Activated CD4-positive, alpha-beta T cell treated with anti-CD3 and anti-CD28 coated beads, Interleukin-2, amount 10 ng/mL, durations not matched to agents 24 days and 14 days (primary cell): ENCODE data around the gene FGFRL1. TPM values are rescaled to one million over a fixed set of nuclear protein-coding genes. Genes with fewer than 3 reads are reported as not detected.

ENCODE experiments used
- DNase-seq: peaks from one replicate; pipeline ENCODE4 v3.0.0; 2022
- H3K27ac Mint-ChIP-seq: one replicate; pipeline ENCODE4 v1.8.0; 2022; ENCODE audit warnings: mild to moderate bottlenecking, mixed read lengths
- H3K27me3 Mint-ChIP-seq: one replicate; pipeline ENCODE4 v1.8.0; 2022; ENCODE audit warnings: mixed read lengths
- H3K36me3 Mint-ChIP-seq: one replicate; pipeline ENCODE4 v1.8.0; 2022; ENCODE audit warnings: low read depth, mild to moderate bottlenecking, mixed read lengths
- H3K4me1 Mint-ChIP-seq: one replicate; pipeline ENCODE4 v1.8.0; 2021; ENCODE audit warnings: mixed read lengths
- H3K4me3 Mint-ChIP-seq: one replicate; pipeline ENCODE4 v1.8.0; 2022; ENCODE audit warnings: mild to moderate bottlenecking, moderate library complexity, mixed read lengths
- H3K9me3 Mint-ChIP-seq: one replicate; pipeline ENCODE4 v1.8.0; 2021; ENCODE audit warnings: mixed read lengths
- intact Hi-C: fragments of 100-400 bp; cut with micrococcal nuclease; formaldehyde crosslinking; loops from one replicate; pipeline ENCODE4 v1.15.1; 2023
- total RNA-seq: library from RNA; stranded (reverse); gene quantifications from 2 replicates; pipeline ENCODE4 v1.2.3, GENCODE V29; 2022

The FGFRL1 gene
- total RNA-seq, 1 donor from 2014 or later, result 18.9 TPM

DNA sequence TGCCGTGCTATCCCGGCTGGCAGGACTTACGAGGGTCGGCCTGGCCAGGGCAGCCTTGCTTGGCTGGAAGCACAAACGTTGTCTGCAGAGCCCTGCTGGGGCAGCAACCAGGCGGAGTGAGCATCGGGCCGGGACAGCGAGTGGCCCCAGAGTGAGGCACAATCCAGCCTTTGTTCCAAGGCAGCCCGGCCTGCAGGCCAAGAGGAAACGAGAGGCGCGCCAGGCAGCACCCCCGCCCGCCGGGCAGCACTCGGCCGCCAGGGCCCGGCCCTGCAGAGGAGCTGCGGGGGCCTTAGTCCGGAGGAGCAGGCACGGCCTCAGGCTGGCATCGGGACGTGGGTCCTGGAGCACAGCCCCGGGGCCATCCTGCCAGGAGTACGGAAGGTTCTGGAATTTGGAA is 24.1 kb downstream of the FGFRL1 start:
- Mint-ChIP-seq H3K27ac (no peak overlapping the region), H3K9me3 (no peaks in the 10 kb centered on the region), H3K4me3 (no peak overlapping the region), H3K36me3 (no peaks in the 10 kb centered on the region), H3K27me3 (no peaks in the 10 kb centered on the region), H3K4me1 (no peaks in the 10 kb centered on the region)
- no peak for DNase-seq
- intact Hi-C loops, result no loop called here

GRCh38 chr4:1036095-1036494 is 24.7 kb downstream of the FGFRL1 start:
- Mint-ChIP-seq H3K9me3 (no peaks in the 10 kb centered on the region), H3K4me3 (no peak overlapping the region), H3K27me3 (no peaks in the 10 kb centered on the region), H3K4me1 (no peaks in the 10 kb centered on the region), H3K27ac (no peak overlapping the region), H3K36me3 (no peaks in the 10 kb centered on the region)
- intact Hi-C loops, result no loop called here
- DNase-seq, result no peak

DNA sequence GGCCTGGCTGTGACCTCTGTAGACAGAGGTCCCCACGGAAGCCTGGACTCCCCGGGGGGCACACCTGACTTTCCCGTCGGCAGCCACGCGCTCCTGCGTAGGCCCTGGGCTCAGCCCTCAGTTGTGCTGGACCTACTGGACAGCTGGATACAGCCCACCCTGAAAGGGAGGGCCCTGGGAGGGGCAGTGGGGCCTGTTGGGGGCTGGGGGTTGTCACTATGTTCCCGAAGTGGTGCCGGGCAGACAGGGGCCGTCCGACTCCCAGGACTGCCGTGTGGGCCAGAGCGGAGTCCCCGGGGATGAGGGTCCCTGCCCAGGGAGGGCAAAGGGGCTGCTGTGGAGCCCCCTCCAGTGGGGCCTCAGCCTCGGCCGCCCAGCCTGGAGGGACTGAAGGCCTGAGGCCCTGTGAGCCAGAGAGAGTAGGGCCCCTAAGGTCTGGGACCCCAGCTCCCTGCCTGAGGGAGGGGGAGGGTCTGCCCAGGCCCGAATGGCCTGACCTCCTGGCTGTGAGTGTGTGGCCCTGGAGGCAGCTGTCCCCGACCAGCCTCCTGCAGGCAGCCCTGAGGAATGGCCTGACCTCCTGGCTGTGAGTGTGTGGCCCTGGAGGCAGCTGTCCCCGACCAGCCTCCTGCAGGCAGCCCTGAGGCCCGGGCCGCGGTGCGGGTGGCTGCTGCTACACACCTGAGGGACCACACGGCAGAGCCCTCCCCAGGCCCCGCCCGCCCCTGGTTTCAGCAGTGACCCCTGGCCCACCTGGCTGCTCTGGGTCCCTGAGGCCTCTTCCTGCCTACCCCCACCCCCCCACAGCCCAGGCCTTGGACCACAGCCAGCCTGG is 25.8 kb downstream of the FGFRL1 start:
- Mint-ChIP-seq H3K27me3 (no peaks in the 10 kb centered on the region), H3K27ac (no peak overlapping the region), H3K4me1 (no peaks in the 10 kb centered on the region), H3K4me3 (no peak overlapping the region), H3K9me3 (no peaks in the 10 kb centered on the region), H3K36me3 (no peaks in the 10 kb centered on the region)
- intact Hi-C loops, result no loop called here
- DNase-seq, result no peak

DNA sequence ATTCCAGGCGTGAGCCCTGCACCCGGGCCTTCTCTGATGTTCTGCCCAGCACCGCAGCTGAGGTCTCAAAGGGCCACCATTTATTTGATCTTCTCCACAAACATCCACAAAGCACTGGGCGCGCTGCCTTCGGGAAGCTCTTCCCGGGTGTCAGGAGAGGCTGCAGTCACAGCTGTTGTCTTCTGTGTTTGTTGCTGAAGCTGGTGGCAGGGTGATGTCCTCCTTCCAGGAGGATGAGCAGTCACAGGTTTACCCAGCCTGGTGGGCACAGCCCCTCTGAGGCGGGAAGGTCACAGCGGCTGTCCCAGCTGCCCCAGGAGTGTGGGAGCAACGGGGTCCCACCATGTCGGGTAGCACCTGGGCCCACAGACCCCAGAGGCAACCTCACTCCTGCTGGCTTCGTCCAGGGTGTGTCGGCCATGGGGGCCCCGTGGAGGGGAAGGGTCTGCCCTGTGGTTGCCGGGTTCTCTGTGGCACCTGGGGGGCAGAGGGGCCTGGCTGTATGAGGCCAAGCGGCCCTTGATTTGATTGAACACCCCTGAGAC is 27.6 kb downstream of the FGFRL1 start:
- DNase-seq, result no peak
- H3K4me1 Mint-ChIP-seq, result peaks cover 3% of the 10 kb centered on the region
- no peak overlapping the region for H3K4me3 Mint-ChIP-seq
- H3K36me3 Mint-ChIP-seq, result no peaks in the 10 kb centered on the region
- H3K9me3 Mint-ChIP-seq, result no peaks in the 10 kb centered on the region
- H3K27ac Mint-ChIP-seq, result no peak overlapping the region
- peaks cover 5% of the 10 kb centered on the region for H3K27me3 Mint-ChIP-seq
- intact Hi-C loops, result no loop called here

DNA sequence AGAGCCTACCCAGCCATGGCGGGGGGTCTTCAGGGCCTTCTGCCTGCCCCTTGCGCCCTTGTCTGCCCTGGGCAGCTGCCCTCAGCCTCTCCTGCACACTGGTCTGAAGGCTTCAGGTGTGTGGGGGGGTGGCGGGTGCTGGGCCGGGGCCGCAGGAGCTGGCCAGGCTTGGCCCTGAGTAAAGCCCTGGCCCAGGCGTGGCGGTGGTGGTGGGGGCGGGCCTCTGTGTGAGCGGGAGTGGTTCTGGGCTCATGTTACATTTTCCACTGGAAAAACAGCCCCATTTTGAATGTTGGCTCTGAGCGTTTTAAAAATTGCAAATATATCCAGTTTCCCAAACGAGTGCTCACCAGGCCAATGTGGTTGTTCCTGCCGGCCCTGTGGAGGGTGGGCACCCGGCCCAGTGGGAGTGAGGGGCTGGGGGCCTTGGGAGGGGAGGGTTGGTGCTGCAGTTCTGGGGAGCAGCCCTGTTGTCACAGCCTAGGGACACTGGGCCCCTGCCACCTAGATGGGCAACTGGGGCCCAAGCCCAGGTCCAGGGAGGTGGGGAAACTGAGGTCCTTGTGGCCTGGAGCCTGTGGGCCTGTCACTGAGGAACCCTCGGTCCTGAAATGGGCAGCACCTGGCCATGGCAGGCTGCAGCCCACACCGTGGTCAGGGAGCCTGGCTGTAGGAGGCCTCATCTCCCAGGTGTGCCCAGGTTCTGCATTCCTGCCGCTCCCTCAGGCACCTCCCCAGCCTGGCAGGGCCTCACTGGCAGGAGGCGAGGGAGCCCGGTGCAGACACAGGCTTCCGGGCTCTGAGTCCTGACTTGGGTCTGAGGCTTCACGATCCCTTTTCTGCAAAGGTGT is 28.3 kb downstream of the FGFRL1 start:
- peaks cover 6% of the 10 kb centered on the region for H3K27me3 Mint-ChIP-seq
- intact Hi-C loops, result no loop called here
- no peak for DNase-seq
- H3K9me3 Mint-ChIP-seq, result no peaks in the 10 kb centered on the region
- no peak overlapping the region for H3K4me3 Mint-ChIP-seq
- H3K4me1 Mint-ChIP-seq, result peaks cover 3% of the 10 kb centered on the region
- no peaks in the 10 kb centered on the region for H3K36me3 Mint-ChIP-seq
- H3K27ac Mint-ChIP-seq, result no peak overlapping the region

GRCh38 chr4:1040344-1041146 is 29.1 kb downstream of the FGFRL1 start:
- H3K27ac Mint-ChIP-seq, result no peak overlapping the region
- DNase-seq, result no peak
- intact Hi-C loops, result no loop called here
- no peaks in the 10 kb centered on the region for H3K36me3 Mint-ChIP-seq
- H3K9me3 Mint-ChIP-seq, result no peaks in the 10 kb centered on the region
- H3K4me3 Mint-ChIP-seq, result no peak overlapping the region
- peaks cover 11% of the 10 kb centered on the region for H3K27me3 Mint-ChIP-seq
- peaks cover 3% of the 10 kb centered on the region for H3K4me1 Mint-ChIP-seq

DNA sequence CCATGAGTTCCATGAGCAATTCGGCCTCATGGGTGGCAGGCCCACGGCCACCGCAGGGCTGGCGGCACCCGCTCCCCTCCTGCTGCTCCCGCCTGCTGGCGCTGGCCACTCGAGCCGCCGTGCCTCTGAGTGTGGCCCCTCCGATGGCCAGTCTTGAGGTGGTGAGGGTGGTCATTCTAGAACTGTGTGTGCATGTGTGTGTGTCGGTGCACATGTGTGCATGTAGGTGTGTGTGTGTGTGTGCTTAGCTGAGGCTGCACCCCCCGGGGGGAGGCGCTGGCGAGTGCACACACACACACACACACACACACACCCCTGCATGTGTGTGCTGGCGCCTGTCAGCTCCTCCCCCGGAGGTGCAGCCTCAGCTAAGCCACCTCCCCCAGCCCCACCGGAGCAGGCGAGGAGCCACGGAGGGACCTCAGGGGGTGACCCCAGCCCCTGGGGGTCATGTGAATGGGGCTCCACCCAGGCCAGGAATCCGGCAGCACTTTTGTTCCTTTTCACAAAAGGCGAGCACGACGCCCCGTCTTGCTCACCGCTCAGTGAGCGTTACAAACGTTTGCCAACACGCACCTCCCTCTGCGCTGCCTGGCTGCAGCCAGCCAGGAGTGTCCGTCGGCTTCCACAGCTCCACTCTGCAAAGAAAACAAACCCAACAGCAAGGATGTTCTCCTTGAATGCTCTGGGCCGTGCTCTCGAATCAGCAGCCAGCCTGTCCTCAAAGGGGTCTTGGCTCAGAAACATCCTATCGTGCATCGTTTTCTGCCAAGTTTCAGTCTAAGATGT is 29.9 kb downstream of the FGFRL1 start:
- no peaks in the 10 kb centered on the region for H3K9me3 Mint-ChIP-seq
- no peak overlapping the region for H3K4me3 Mint-ChIP-seq
- H3K36me3 Mint-ChIP-seq, result no peaks in the 10 kb centered on the region
- no peak for DNase-seq
- intact Hi-C loops, result no loop called here
- H3K27ac Mint-ChIP-seq, result no peak overlapping the region
- peaks cover 12% of the 10 kb centered on the region for H3K27me3 Mint-ChIP-seq
- peaks cover 3% of the 10 kb centered on the region for H3K4me1 Mint-ChIP-seq

- no peak overlapping the region for H3K27ac Mint-ChIP-seq
- no peaks in the 10 kb centered on the region for H3K9me3 Mint-ChIP-seq
- no peak overlapping the region for H3K4me3 Mint-ChIP-seq
- no peak for DNase-seq
- peaks cover 2% of the 10 kb centered on the region for H3K36me3 Mint-ChIP-seq
- H3K27me3 Mint-ChIP-seq, result peaks cover 15% of the 10 kb centered on the region
- peaks cover 3% of the 10 kb centered on the region for H3K4me1 Mint-ChIP-seq
- intact Hi-C loops, result no loop called here
These were observed 30.5 kb downstream of the FGFRL1 start for GRCh38 chr4:1041936-1042330.

DNA sequence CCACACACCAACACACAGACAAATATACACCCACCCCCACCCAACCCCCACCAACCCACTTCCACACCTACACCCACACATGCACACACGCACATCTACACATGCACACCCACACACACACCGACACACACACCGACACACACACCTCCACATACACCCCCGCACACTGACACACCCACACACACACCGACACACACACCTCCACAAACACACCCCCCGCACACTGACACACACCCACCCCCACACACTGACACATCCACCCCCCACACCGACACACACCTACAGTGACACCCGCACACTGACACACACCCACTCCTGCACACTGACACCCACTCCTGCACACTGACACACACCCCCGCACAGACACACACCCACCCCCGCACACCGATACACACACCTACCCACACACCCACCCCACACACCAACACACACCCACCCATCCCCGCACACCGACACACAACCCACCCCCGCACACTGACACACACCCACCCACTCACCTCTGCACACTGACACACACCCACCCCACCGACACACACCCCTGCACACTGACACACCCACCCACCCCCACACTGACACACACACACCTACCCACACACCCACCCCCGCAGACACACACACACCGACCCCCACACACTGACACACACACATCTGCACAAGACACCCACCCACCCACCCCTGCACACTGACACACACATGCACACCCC is 31.1 kb downstream of the FGFRL1 start:
- Mint-ChIP-seq H3K36me3 (peaks cover 2% of the 10 kb centered on the region), H3K27me3 (peaks cover 17% of the 10 kb centered on the region), H3K9me3 (no peaks in the 10 kb centered on the region), H3K27ac (no peak overlapping the region), H3K4me1 (peaks cover 3% of the 10 kb centered on the region), H3K4me3 (no peak overlapping the region)
- intact Hi-C loops, result no loop called here
- no peak for DNase-seq

- Mint-ChIP-seq H3K36me3 (peaks cover 2% of the 10 kb centered on the region), H3K4me3 (no peak overlapping the region), H3K4me1 (peaks cover 3% of the 10 kb centered on the region), H3K9me3 (no peaks in the 10 kb centered on the region), H3K27ac (peak overlapping the region; percentile 70), H3K27me3 (peaks cover 18% of the 10 kb centered on the region)
- intact Hi-C loops, result no loop called here
- DNase-seq, result no peak
These were observed 31.7 kb downstream of the FGFRL1 start for GRCh38 chr4:1043162-1043561.

DNA sequence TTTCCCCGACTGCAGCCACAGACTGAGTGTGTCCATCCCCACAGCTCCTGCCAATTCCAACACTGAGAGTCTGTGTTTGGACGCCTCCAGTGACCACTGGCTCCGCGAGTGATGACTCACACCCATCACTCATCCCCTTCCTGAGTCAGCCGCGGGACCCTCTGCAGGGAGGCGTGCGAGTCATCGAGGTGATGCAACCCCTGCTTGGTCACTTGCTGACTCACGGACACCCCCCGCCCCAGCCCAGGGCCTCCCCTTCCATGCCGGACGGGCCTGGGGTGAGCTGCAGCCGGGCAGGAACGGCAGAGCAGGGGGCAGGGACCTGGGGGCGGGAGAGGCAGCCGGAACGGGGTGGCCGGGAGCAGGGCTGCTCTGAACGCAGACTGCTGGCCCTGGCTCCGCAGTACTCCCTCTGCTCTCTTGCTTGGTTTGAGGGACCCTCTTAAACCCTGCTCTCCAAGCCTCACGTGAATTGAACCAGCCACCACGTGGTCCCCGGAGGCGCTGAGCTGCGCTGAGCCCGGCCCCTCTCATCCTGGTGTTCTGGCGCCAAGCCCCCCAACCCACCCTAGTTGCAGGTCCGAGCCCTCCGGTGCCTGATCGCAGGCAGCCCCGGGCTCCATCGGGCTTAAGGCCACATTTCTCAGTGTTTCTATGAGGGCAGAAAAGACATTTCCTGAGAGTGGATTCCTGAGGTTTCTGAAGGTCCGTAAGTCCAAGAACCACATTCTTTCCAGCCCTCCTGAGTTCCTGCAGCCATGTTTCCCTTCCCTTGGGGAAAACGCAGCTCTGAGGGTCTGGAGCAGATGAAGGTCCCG is 32.4 kb downstream of the FGFRL1 start:
- DNase-seq, result no peak
- Mint-ChIP-seq H3K36me3 (peaks cover 2% of the 10 kb centered on the region), H3K4me3 (no peak overlapping the region), H3K27ac (no peak overlapping the region), H3K4me1 (peaks cover 3% of the 10 kb centered on the region), H3K9me3 (no peaks in the 10 kb centered on the region), H3K27me3 (peaks cover 18% of the 10 kb centered on the region)
- intact Hi-C loops, result no loop called here
